Right renal cortex interstitium (tissue), 3 donors: ENCODE data around the gene ACTN1. TPM values are rescaled to one million over a fixed set of nuclear protein-coding genes. Genes with fewer than 3 reads are reported as not detected.

Experiments used
- DNase-seq, 3 donors: peaks; one replicate each; pipeline ENCODE4 v3.0.0-alpha.2; 2013; ENCODE audit warnings: low read depth in 3 of 3, low spot score in 2 of 3
- polyA plus RNA-seq, 3 donors: library from polyadenylated mRNA; unstranded; fragments of 120-200 nt; gene quantifications; one replicate each; pipeline ENCODE4 v1.2.1, GENCODE V29; 2013; ENCODE audit not compliant: insufficient read length in 3 of 3

Gene ACTN1
- polyA plus RNA-seq, 3 donors, result 64.2 to 75.2 (median 69.2) TPM

GRCh38 chr14:68952531-68953195 lies 26.4 kb downstream of the ACTN1 start:
- no peak for DNase-seq

- no peak for DNase-seq
These were observed 27.1 kb downstream of the ACTN1 start for GRCh38 chr14:68951800-68952530.

- DNase-seq, result no peak
These were observed 27.9 kb downstream of the ACTN1 start for GRCh38 chr14:68951035-68951797.

DNA sequence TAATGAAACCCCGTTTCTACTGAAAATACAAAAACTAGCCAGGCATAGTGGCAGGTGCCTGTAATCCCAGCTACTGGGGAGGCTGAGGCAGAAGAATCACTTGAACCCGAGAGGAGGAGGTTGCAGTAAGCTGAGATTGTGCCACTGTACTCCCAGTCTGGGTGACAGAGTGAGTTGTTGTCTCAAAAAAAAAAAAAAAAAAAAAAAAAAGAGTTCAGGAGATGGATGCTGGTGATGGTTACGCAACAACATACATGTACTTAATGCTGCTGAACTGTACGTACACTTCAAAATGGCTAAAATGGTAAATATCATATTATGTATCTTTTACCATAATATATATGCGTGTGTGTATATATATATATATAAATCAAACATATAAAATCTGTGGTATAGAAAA lies 29.0 kb downstream of the ACTN1 start:
- DNase-seq, result no peak

- DNase-seq, result no peak
These were observed 29.5 kb downstream of the ACTN1 start for GRCh38 chr14:68949601-68949965.

DNA sequence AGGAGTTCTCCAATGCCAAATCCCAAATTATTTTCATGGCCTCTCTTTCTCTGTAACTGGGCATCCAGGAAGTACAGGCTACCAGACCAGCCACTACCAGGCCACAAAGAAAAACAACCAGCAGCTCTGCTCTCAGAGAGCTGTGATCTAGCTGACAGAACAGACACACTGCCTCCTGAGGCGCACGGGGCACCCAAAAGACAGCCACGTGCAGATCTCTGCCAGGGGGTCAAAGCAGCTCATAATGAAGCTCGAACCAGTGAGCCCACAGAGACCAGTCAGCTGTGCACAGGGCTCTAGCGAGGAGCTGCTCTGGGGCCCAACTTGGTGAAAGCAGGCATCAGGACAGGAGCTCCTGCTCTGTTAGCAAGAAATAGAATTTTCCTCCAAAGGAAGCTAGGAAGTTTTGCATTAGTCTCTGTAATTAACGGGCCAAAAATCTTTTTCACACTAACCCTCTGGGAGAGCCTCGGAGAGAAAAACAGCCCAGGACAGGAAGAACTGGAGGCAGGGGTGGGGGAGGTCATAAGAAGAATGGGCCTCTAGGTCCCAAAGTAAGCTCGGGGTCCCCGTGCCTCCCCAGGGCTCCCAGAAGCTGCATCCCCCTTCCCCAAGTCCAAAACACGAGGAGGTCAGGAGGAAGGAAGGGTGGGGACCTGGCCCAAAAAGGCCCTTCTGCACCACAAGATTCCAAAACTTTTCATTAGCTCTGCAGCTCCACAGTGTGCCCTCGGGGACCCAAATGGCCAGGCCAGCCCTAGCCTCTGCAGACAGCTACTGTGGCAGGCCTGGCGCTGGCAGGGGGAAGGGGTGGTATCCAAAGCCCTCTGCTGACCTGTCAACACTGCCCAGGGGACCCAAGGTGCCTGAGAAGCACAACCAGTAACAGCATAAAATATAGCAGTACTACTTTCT lies 30.2 kb downstream of the ACTN1 start:
- DNase-seq, result no peak

DNA sequence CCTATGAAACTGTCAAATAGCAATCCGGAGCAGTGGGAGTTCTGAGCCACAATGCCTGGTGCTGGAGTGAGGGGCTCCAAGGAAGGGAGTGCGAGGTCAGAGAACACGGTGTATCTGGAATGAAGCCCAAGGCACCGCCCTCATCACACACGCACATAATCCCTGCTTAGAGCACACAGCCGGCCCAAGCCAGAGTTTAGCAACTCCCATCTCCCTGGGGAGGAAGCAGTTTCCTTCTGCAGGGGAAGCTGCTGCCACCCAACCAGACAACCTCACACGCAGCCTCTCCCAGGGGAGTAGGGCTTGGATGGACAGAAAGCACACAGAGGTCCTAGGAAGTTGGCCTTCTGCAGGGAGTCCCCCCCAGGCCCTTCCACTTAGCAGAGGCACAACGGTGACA lies 31.3 kb downstream of the ACTN1 start:
- DNase-seq, result no peak

DNA sequence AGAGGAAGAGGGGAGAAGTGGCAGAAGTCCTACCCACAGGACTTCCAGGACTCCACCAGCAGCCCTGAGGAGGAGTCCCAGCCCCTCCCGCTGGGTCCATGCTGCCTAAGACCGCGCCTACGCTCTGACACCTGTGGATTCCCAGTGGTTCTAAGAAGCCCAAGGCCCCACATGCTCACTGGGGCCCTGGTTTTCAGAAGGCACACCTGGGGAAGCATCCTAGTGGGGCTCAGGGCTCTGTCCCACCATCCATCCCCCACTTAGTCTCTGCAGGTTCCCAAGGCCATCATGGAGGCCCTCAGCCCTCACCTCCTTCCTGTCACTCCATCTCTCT lies 32.6 kb downstream of the ACTN1 start:
- DNase-seq, result no peak

GRCh38 chr14:68945585-68946488 lies 33.3 kb downstream of the ACTN1 start:
- no peak for DNase-seq

DNA sequence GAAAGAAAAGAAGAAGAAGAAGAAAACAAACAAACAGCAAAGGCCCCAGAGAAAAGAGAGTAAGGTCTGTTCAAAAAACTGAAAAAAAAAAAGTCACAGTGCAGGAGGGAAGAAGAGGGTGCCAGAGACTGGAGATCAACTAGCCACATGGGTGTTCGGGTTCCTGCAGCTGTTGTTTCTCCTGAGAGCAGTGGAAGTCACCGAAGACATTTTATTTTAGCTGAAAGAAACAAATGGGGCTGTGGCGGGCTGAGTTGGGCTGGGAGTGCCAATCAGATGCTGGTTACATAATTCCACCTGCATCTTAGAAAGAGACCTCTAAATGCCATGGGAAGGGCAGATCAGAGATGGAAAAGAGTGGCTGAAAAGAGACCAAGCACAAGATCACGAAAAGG lies 33.9 kb downstream of the ACTN1 start:
- no peak for DNase-seq

DNA sequence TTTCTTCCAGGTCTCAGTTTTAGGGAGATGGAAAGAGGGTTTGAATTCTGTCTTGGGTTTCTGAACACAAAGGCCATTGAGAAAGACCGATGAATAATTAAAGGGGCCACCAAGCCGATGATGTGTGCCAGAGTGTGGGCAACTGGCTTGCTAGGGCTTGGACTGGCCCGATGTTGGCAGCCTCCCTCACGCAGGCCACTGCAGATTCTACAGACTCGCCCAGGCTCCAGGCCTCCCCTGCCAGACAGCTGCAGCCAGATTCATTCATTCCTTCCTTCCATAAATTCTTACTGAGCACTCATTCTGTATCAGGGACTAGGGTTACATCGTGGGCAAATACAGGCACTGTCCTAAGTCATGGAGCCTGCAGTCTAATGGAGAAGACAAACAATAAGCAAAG lies 34.9 kb downstream of the ACTN1 start:
- no peak for DNase-seq

GRCh38 chr14:68943107-68943506 lies 36.0 kb downstream of the ACTN1 start:
- no peak for DNase-seq

DNA sequence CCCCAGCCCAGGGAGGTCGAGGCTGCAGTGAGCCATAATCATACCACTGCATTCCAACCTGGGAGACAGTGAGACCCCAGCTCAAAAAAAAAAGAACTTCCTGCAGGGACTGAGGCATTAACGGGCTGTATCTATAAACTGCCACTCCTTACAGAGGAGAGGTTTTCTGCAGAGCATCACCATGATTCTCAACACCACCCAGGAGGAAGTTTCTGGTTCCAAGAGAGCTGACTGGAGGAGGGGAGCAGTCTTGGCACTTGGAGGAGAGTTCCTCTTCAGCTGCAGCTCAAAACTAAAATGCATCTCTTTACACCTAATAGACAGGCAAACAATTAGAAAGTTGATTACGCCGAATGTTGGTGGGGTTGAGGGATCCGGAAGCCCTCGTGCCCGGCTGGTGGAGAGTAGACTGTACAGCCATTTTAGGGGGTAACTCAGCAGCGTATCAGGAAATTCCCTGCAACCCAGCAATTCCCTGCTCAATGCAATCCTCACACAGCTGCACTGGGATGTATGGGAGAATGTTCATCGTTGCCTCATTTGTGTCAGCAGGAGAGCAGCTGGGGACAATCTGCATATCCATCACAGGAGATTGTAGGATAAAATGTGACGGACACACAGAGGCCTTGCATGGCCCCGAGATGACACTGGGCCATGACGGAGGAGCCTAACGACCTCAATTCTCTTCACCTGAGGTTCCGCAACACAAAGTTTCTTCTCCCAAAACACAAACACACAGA lies 36.6 kb downstream of the ACTN1 start:
- DNase-seq, result no peak

DNA sequence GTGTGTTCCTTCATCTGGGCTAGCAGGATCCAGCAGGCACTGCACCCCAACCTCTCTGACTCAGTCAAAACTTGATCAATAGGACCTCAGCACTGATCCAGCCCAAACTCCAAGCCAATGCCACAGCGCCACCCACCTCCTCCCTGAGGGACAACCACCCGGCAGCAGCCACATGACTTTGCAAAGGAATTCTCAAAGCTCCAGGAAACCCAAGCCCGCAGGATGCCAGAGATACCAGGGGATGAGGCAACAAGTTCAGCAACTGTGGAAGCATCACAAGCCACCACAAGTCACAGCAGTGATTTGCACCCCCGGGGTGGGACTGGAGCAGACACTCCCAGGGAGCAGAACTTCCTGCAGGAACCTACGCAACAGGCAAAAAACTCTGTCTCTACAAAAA lies 37.3 kb downstream of the ACTN1 start:
- no peak for DNase-seq

DNA sequence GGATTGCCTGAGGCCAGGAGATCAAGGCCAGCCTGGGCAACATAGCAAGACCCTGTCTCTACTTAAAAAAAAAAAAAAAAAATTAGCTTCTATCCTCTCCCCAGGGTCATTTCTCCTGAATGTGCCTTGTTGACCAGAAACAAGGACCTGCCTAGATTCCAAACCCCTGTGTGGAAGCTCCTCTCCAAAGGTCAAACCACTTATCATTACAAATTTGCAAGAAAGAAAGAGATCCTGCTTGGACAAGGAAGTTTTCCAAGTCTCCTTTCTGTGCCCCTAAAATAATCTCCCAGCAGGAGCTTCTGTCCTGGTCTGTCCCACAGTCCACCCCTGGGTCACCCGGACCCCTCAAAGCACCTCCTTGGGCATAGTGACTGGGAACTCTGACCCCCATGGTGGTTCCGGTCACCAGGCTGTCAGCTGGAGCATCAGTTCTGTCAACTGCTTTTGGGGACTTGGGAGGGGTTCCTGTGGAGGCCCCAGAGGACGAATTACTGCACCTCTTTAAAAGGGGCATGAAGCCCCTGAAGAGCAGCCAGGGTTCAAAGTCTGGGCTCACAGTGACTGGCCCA lies 38.4 kb downstream of the ACTN1 start:
- no peak for DNase-seq

- no peak for DNase-seq
These were observed 39.0 kb downstream of the ACTN1 start for GRCh38 chr14:68939893-68940613.

- no peak for DNase-seq
These were observed 39.8 kb downstream of the ACTN1 start for GRCh38 chr14:68939181-68939892.
